ENCODE results near the gene GJA4.

GJA4 gene

DNA sequence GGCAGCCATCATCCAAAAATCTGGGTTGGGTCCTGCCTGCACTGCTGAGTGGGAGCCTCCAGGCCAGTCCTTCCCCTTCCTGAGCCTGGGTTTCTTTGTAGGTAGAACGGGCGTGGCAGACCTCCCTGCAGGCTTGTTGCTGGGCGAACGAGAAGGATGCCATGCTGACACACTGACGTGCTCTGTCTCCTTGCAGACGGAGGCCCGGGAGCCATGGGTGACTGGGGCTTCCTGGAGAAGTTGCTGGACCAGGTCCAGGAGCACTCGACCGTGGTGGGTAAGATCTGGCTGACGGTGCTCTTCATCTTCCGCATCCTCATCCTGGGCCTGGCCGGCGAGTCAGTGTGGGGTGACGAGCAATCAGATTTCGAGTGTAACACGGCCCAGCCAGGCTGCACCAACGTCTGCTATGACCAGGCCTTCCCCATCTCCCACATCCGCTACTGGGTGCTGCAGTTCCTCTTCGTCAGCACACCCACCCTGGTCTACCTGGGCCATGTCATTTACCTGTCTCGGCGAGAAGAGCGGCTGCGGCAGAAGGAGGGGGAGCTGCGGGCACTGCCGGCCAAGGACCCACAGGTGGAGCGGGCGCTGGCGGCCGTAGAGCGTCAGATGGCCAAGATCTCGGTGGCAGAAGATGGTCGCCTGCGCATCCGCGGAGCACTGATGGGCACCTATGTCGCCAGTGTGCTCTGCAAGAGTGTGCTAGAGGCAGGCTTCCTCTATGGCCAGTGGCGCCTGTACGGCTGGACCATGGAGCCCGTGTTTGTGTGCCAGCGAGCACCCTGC is 1.4 kb downstream of the GJA4 start:
- no peaks in the 10 kb centered on the region for H3K9me3 ChIP-seq (ENCODE audit: severe bottlenecking)
- ATAC-seq (ENCODE audit: low read depth), result no peak
- no peak overlapping the region for H3K4me3 ChIP-seq (ENCODE audit: severe bottlenecking)
- no peaks in the 10 kb centered on the region for H3K27me3 ChIP-seq (ENCODE audit: insufficient read depth, poor library complexity, severe bottlenecking)
- no peak for DNase-seq (ENCODE audit: low spot score)
- TF ChIP-seq CTCF (IDR thresholded peaks at IDR 0.05; ENCODE audit: poor library complexity, severe bottlenecking), result no peak
- H3K4me1 ChIP-seq (ENCODE audit: insufficient read depth, poor library complexity, severe bottlenecking), result no peaks in the 10 kb centered on the region
- no peak overlapping the region for H3K27ac ChIP-seq (ENCODE audit: poor library complexity, severe bottlenecking)
- H3K36me3 ChIP-seq (ENCODE audit: low read depth), result no peaks in the 10 kb centered on the region

DNA sequence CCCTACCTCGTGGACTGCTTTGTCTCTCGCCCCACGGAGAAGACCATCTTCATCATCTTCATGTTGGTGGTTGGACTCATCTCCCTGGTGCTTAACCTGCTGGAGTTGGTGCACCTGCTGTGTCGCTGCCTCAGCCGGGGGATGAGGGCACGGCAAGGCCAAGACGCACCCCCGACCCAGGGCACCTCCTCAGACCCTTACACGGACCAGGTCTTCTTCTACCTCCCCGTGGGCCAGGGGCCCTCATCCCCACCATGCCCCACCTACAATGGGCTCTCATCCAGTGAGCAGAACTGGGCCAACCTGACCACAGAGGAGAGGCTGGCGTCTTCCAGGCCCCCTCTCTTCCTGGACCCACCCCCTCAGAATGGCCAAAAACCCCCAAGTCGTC is 2.0 kb downstream of the GJA4 start:
- Histone ChIP-seq H3K4me1 (ENCODE audit: insufficient read depth, poor library complexity, severe bottlenecking) (no peaks in the 10 kb centered on the region), H3K27ac (ENCODE audit: poor library complexity, severe bottlenecking) (no peak overlapping the region), H3K27me3 (ENCODE audit: insufficient read depth, poor library complexity, severe bottlenecking) (no peaks in the 10 kb centered on the region), H3K9me3 (ENCODE audit: severe bottlenecking) (no peaks in the 10 kb centered on the region), H3K36me3 (ENCODE audit: low read depth) (no peaks in the 10 kb centered on the region), H3K4me3 (ENCODE audit: severe bottlenecking) (no peak overlapping the region)
- ATAC-seq (ENCODE audit: low read depth), result no peak
- no peak for TF ChIP-seq CTCF (IDR thresholded peaks at IDR 0.05; ENCODE audit: poor library complexity, severe bottlenecking)
- DNase-seq (ENCODE audit: low spot score), result no peak

DNA sequence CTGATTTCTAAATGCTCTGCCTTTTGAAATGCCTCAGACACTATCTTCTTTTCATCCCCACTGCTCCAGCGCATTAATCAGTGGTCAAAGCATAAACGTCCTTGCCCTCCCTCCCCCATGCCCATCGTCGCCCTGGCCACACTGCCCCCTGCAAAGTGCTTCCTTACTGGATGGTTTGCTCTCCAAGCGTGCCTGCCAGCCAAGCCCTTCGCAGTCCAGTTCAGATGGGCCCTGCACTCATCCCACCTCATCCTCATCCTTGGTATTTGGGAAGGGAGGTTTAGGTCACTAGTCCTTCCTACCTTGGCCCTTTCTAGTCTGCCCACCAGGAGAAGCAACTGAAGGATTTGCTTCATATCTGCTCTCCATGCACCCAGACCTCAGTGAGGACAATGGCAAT is 3.1 kb downstream of the GJA4 start:
- no peak for ATAC-seq (ENCODE audit: low read depth)
- no peaks in the 10 kb centered on the region for H3K9me3 ChIP-seq (ENCODE audit: severe bottlenecking)
- no peak for TF ChIP-seq CTCF (IDR thresholded peaks at IDR 0.05; ENCODE audit: poor library complexity, severe bottlenecking)

GRCh38 chr1:34796990-34797389 is 4.2 kb downstream of the GJA4 start:
- Histone ChIP-seq H3K36me3 (ENCODE audit: low read depth) (no peaks in the 10 kb centered on the region), H3K4me3 (ENCODE audit: severe bottlenecking) (no peak overlapping the region), H3K27ac (ENCODE audit: poor library complexity, severe bottlenecking) (no peak overlapping the region), H3K4me1 (ENCODE audit: insufficient read depth, poor library complexity, severe bottlenecking) (no peaks in the 10 kb centered on the region), H3K27me3 (ENCODE audit: insufficient read depth, poor library complexity, severe bottlenecking) (no peaks in the 10 kb centered on the region), H3K9me3 (ENCODE audit: severe bottlenecking) (no peaks in the 10 kb centered on the region)
- ATAC-seq (ENCODE audit: low read depth) (no peak), DNase-seq (ENCODE audit: low spot score) (no peak)
- no peak for TF ChIP-seq CTCF (IDR thresholded peaks at IDR 0.05; ENCODE audit: poor library complexity, severe bottlenecking)

More for the DNA sequence above, 3.1 kb downstream of the GJA4 start:
- DNase-seq (ENCODE audit: low spot score), result no peak
- H3K4me1 ChIP-seq (ENCODE audit: insufficient read depth, poor library complexity, severe bottlenecking), result no peaks in the 10 kb centered on the region
- no peaks in the 10 kb centered on the region for H3K36me3 ChIP-seq (ENCODE audit: low read depth)
- H3K4me3 ChIP-seq (ENCODE audit: severe bottlenecking), result no peak overlapping the region
- no peaks in the 10 kb centered on the region for H3K27me3 ChIP-seq (ENCODE audit: insufficient read depth, poor library complexity, severe bottlenecking)
- no peak overlapping the region for H3K27ac ChIP-seq (ENCODE audit: poor library complexity, severe bottlenecking)

GRCh38 chr1:34800214-34800613 is 7.4 kb downstream of the GJA4 start:
- Histone ChIP-seq H3K36me3 (ENCODE audit: low read depth) (no peaks in the 10 kb centered on the region), H3K27ac (ENCODE audit: poor library complexity, severe bottlenecking) (no peak overlapping the region), H3K9me3 (ENCODE audit: severe bottlenecking) (no peaks in the 10 kb centered on the region), H3K27me3 (ENCODE audit: insufficient read depth, poor library complexity, severe bottlenecking) (no peaks in the 10 kb centered on the region), H3K4me1 (ENCODE audit: insufficient read depth, poor library complexity, severe bottlenecking) (no peaks in the 10 kb centered on the region), H3K4me3 (ENCODE audit: severe bottlenecking) (no peak overlapping the region)
- TF ChIP-seq CTCF (IDR thresholded peaks at IDR 0.05; ENCODE audit: poor library complexity, severe bottlenecking), result no peak
- DNase-seq (ENCODE audit: low spot score) (no peak), ATAC-seq (ENCODE audit: low read depth) (no peak)

All from RWPE2 (cell line).